GM18858 (cell line): ENCODE results near the gene ACAD8.

ENCODE experiments used
- ATAC-seq: cut with Tn5 transposase; IDR thresholded peaks from one replicate; pipeline ENCODE4 v1.9.1; 2021; ENCODE audit not compliant: unreplicated experiment

Gene ACAD8

DNA sequence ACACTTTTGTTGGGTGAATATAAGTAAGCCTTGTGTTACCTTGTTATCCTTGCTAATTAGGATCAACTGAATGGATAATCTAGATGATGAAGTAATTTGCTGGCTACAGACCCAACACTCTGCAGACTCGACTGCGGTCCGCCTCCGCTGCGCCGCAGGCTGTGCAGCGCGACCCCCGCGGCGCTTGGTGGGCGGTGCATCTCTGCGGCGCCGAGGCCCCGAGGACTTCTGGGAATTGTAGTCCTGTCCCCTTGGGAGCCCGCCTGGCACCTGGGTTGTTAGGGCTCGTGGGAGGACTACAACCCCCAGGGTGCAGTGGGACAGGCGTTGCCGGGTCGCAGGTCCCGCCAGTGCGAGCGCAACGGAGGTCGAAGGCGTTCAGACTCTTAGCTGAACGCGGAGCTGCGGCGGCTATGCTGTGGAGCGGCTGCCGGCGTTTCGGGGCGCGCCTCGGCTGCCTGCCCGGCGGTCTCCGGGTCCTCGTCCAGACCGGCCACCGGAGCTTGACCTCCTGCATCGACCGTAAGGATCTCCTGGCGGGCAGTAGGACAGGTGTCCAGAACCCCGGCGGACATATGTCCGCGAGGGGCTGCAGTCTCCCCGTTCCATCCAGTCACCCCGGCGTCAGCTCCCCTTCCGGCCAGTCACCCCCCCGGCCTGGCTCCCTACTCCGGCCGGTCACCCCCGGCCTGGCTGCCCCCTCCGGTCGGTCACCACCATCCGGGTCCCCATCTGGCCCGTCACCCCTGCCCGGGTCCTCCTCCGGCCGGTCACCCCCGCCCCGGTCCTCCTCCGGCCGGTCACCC is at the start of gene ACAD8, which contains the start of gene THYN1:
Gene ACAD8, plus strand, starts transcription at position 381 of the 806 bp plus-strand sequence. Its CDS starts 33 bp downstream, at position 414.
Gene THYN1, minus strand, starts transcription at position 165 of the 806 bp plus-strand sequence. CDS start 470 bp downstream, outside the sequence.
- peak; percentile 98 for ATAC-seq

- ATAC-seq, result no peak
Observed at GRCh38 chr11:134205729-134206128, 47.6 kb upstream of the ACAD8 start.

- no peak for ATAC-seq
Observed at GRCh38 chr11:134206185-134206584, 47.2 kb upstream of the ACAD8 start.

- ATAC-seq, result no peak
Observed at GRCh38 chr11:134207538-134208239, 45.7 kb upstream of the ACAD8 start.

- no peak for ATAC-seq
Observed at GRCh38 chr11:134215836-134216235, 37.5 kb upstream of the ACAD8 start.

DNA sequence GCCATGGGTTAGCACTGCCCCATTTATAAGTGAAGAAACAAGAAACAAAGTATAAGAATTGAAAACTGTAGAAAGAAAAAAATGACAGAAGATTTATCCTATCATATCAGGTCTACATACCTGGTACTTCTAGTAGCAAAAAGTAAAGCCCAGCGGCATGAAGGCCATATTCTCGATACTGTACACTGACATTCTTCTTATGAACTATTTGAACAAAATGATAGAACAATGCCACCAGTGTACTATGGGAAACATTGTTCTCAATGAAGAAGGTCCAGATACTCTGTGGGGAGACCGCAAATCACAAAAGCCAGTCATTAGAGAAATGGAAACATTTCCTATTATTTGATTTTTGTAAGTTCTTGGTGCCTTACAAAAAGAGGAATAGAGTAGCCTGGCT is 36.6 kb upstream of the ACAD8 start:
- no peak for ATAC-seq

- ATAC-seq, result no peak
Observed at GRCh38 chr11:134223121-134223520, 30.2 kb upstream of the ACAD8 start.

DNA sequence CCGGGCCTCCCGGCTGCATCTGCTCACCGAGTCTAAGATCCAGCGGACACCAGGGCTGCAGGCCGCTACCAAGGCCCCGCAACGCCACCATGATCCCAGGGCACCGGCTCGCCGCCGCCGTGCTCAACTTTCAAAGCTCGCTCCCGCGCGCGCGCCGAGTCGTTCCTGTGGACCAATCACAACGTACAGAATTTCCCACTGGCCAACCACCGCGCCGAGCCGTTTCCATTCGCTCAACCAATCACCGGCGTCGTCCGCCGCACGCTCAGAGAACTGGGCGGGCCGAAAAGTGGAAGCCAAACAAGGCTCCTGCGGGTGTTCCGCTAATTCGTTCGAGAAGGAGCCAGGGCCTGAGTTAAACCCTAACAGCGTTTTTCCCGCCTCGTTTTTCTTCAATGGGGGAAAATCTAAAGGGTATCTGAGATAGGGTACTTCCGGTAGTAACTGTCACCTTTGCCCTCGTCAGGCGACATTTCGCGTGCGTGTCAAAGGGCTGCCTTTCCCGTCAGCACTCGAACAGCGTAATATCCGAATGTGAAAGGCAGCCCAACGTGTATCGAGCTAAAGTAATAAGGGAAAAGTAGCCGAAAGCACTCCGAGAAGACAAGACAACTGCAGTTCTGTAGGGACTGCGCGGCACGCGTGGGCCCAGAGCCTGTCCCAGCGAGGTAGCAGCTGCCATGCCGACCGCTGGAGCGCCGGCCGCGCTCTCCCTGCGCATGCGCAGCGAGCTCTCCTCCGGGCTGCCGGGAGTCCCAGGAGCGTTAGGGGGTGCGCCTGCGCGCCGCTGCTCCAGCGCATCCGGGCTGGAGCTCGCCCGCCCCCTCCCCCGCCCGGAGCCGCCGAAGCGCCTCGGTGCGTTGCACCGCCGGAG is 29.3 kb upstream of the ACAD8 start, which contains the start of the genes NCAPD3 and VPS26B:
Gene NCAPD3, minus strand, starts transcription at position 132 of the 874 bp plus-strand sequence. Its CDS starts 41 bp downstream, at position 91.
Gene VPS26B, plus strand, starts transcription at position 836 of the 874 bp plus-strand sequence. CDS start 452 bp downstream, outside the sequence.
- peak; percentile 52 for ATAC-seq

- peak; percentile 24 for ATAC-seq
Observed at GRCh38 chr11:134224710-134225664, 28.4 kb upstream of the ACAD8 start.

GRCh38 chr11:134226806-134227325 is 26.5 kb upstream of the ACAD8 start:
- no peak for ATAC-seq

GRCh38 chr11:134228625-134229024 is 24.7 kb upstream of the ACAD8 start:
- peak; percentile 50 for ATAC-seq

GRCh38 chr11:134229126-134229790 is 24.1 kb upstream of the ACAD8 start:
- no peak for ATAC-seq

DNA sequence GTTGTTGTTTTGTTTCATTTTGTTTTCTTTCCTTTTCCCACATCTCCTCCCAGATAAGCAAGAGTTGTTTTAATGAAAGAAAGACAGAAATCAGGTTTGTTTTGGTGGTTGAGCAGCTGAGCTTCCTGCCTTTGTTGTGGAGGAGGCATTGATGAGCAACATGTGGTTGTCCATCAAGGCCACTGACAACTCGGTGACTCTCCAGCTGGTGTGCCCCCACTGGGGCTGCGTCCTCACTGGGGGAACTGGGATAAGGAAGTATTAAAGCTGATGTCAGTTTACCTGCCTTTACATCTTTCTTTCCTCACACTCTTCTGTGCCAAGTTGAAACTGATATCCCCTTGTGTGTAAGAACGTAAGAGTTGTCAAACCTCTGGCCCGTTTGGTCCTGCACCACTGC is 23.0 kb upstream of the ACAD8 start:
- no peak for ATAC-seq

DNA sequence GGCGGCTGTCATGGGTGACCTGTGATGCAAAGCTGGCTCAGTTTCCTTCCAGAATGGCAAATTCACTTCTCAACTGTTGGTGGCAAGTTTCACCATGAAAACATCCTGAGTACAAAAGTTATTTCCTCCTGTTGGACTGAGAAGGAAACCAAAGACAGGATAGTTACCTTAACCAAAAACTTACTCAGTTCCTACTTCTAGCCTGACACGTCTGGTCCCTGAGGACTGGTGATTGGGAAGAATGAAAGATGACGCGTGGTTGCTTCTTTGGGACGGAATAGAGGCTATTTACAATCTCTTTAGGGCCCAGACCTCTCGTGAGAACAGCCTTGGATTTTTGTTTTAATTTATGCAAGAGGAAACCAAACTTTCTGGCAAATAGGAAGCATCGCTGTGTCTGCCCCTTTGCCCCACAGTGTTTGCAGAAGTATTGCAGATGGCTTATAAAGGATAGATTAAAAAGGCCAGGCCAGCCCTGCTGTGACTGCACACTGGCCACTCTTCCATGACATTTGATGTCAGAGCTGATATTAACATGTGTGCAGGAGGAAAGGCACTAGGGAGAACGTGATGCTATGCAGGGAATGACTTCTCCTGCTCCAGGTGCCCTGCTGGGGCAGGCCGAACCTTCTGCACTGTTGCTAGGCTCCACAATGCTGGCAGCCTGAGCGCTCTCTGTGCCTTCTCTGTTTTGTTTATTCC is 21.3 kb upstream of the ACAD8 start:
- ATAC-seq, result no peak

- no peak for ATAC-seq
Observed at GRCh38 chr11:134233729-134234179, 19.6 kb upstream of the ACAD8 start.

DNA sequence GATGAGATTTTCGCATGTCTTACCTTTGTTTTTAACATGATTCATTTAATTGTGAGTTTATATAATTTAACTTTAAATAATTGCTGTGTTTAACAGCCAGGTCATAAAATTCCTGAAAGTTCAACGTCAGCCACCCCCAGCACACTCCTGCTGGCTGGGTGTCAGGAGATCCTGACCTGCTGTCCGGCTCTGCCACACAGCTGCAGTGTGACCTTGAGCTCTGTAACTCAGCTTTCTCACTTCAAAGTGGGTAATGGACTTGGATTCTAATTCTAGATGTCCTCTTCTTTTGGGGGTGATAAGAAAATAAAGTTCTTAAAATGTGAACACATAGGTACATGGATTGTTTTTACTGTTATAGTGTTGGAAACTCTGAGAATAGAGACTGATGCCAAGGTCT is 18.0 kb upstream of the ACAD8 start:
- no peak for ATAC-seq

DNA sequence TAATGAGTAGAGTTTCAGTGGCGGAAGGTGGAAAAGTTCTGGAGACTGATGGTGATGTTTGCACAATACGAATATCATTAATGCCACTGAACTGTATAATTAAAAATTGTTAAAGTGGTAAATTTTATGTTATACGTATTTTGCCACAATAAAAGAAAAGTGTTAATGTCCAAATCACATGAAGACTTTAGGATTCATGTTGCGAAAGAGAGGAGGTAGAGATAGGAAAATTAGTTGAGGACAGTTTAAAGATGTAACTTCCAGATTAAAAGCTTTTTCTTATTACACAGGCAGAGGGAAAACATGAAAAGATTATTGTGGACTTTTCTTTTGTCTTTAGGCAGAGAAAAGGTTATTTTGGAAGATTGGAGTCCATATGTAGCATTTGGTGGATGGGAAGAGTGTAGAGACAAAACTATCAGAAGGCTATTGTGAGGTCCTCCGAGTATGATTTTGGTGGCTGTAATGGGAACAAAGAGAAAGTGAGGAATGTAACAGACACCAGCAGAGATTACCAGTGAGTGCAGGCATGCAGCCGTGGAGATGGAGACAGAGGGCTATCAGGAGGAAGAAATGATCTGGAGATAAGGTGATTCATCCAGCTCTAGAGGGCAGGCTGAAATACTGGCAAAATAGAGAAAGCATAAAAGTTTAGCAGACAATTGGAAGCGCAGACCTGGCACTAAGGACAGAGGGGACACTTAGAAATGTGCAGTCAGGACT is 16.4 kb upstream of the ACAD8 start:
- no peak for ATAC-seq

GRCh38 chr11:134237557-134237922 is 15.8 kb upstream of the ACAD8 start:
- ATAC-seq, result no peak
